Measurements from ENCODE around the gene RAPGEF2. TPM values are rescaled to one million over a fixed set of nuclear protein-coding genes. Genes with fewer than 3 reads are reported as not detected.

Gene RAPGEF2
- total and polyA plus RNA-seq, 2 of the 8 experiments (the other 6 are each of a cell fraction or from before 2014, with no cell fraction given): 24.4 to 48.6 TPM

DNA sequence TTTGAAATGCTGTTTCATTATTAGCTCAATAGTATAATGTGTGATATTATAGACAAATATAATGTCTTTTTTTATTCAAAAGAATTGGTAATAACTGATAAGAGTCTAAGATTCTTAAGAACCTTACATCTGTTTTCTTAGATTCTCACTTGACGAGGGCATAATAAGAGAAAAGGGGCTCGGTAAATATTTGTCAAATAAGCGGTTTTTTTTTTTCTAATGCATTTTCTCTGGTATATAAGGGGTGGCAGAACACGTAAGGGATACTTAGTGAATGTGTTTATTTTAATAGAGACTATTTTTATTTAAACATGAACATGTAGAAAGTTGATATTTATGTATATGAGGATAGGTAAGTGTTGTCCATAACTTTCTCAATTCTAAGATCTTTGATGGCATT is 200.6 kb downstream of the RAPGEF2 start:
- DNase-seq (ENCODE audit: low read depth in 1 of 2, low spot score in 2 of 2) (no peak), FAIRE-seq (no peak)
- Histone ChIP-seq H3K36me3 (ENCODE audit: control insufficient read depth in 2 of 4, insufficient read depth in 4 of 4, low read length in 3 of 4) (no peaks in the 10 kb centered on the region; a peak in 1 of 8 replicates), H3K23me2 (ENCODE audit: low read depth, low read length) (no peaks in the 10 kb centered on the region), H3K56ac (replicated peaks; ENCODE audit: insufficient read length, low read depth, low read length) (no peak overlapping the region), H3K9ac (replicated peaks in 1 of 4; ENCODE audit: extremely low read depth in 1 of 4, low read depth in 3 of 4, low read length in 3 of 4) (no peak overlapping the region), H3K14ac (ENCODE audit: insufficient read length) (no peak overlapping the region), H3K27me3 (replicated peaks in 1 of 4; ENCODE audit: control insufficient read depth in 3 of 4, extremely low read depth in 1 of 4, insufficient read depth in 3 of 4, low read length in 3 of 4) (no peaks in the 10 kb centered on the region), H2AK5ac (ENCODE audit: low read depth, low read length) (no peak overlapping the region), H2BK20ac (ENCODE audit: low read length) (no peak overlapping the region), H2BK120ac (replicated peaks; ENCODE audit: low read depth, low read length) (no peak overlapping the region), H3K4ac (replicated peaks; ENCODE audit: insufficient read length, low read depth, low read length) (no peak overlapping the region), H3K4me3 (ENCODE audit: extremely low read depth in 1 of 4, insufficient read depth in 2 of 4, low read depth in 3 of 4, low read length in 4 of 4) (no peak overlapping the region), H2BK12ac (ENCODE audit: low read depth, low read length) (no peak overlapping the region), H3K18ac (ENCODE audit: extremely low read depth, low read length) (no peak overlapping the region), H4K8ac (ENCODE audit: extremely low read depth, insufficient read depth, low read length) (no peak overlapping the region), H4K5ac (ENCODE audit: insufficient read length, low read depth, low read length) (no peak overlapping the region), H2AFZ (ENCODE audit: low read length) (no peak overlapping the region), H3K9me3 (ENCODE audit: insufficient read depth in 2 of 2, low read depth in 1 of 2, low read length in 1 of 2) (no peaks in the 10 kb centered on the region), H3K79me1 (ENCODE audit: low read depth, low read length) (no peaks in the 10 kb centered on the region), H4K20me1 (replicated peaks in 1 of 2; ENCODE audit: control insufficient read depth in 1 of 2, insufficient read depth in 2 of 2, low read length in 2 of 2) (peaks cover 0 to 1% of the 10 kb centered on the region in 2 experiments), H3K4me1 (replicated peaks in 1 of 4; ENCODE audit: control insufficient read depth in 3 of 4, insufficient read depth in 4 of 4, low read length in 3 of 4) (peaks cover 0 to 5% (median under 1%) of the 10 kb centered on the region in 4 experiments; a peak in 2 of 7 replicates), H3K23ac (ENCODE audit: insufficient read length) (no peak overlapping the region), H2BK5ac (ENCODE audit: low read depth, low read length) (no peak overlapping the region), H3K27ac (ENCODE audit: low read depth, low read length) (no peak overlapping the region), H2BK15ac (ENCODE audit: low read length) (no peak overlapping the region), H3K4me2 (ENCODE audit: insufficient read depth in 1 of 2, low read depth in 2 of 2, low read length in 2 of 2) (no peak overlapping the region), H4K91ac (replicated peaks; ENCODE audit: insufficient read length, low read length) (no peak overlapping the region), H3K79me2 (ENCODE audit: control insufficient read depth in 1 of 2, insufficient read depth in 2 of 2, low read length in 2 of 2) (peaks cover 0 to 9% of the 10 kb centered on the region in 2 experiments; a peak in 1 of 4 replicates)
- TF ChIP-seq CBX8 (IDR thresholded peaks at IDR 0.05; ENCODE audit: borderline replicate concordance, low read depth, low read length) (no peak), RXRA (IDR thresholded peaks at IDR 0.05; ENCODE audit: insufficient read depth, low read depth, low read length) (no peak), EGR1 (IDR thresholded peaks at IDR 0.05; ENCODE audit: borderline replicate concordance, low read depth, low read length) (no peak), ZNF274 (IDR thresholded peaks at IDR 0.05; ENCODE audit: borderline replicate concordance, extremely low read depth, low read length) (no peak), POU5F1 (IDR thresholded peaks at IDR 0.05; ENCODE audit: low read depth, low read length) (no peak), POLR2A (IDR thresholded peaks at IDR 0.05; ENCODE audit: control extremely low read depth in 1 of 2, low read depth in 2 of 2, low read length in 2 of 2) (no peak), BACH1 (IDR thresholded peaks at IDR 0.05; ENCODE audit: low read length) (no peak), SAP30 (IDR thresholded peaks at IDR 0.05; ENCODE audit: insufficient read depth, insufficient replicate concordance, low read length) (no peak), SIRT6 (IDR thresholded peaks at IDR 0.05; ENCODE audit: low read length) (no peak), RFX5 (IDR thresholded peaks at IDR 0.05; ENCODE audit: borderline replicate concordance, low read depth, low read length) (no peak), CBX5 (IDR thresholded peaks at IDR 0.05; ENCODE audit: low read depth, low read length) (no peak), NRF1 (IDR thresholded peaks at IDR 0.05; ENCODE audit: low read depth, low read length) (no peak)
- POLR2A ChIA-PET (ENCODE audit: partially characterized antibody): no interaction called here
- CTCF ChIA-PET (ENCODE audit: partially characterized antibody): interaction anchor here (0.8 to 1.9 kb wide), 4 partner anchors 9 to 12 kb away, joined by 3 to 7 read pairs (median 4); no protein-coding TSS in a partner anchor
- 89% methylated on average over 4 of the region's 4 CpGs; no CpG with 5 or more reads in 1 of the 2 experiments for WGBS, 2 experiments (ENCODE audit: extremely low coverage in 1 of 2, insufficient coverage in 1 of 2, insufficient read length in 1 of 2, insufficient replicate concordance in 2 of 2, low coverage in 1 of 2, low lambda C conversion rate in 2 of 2, missing lambda C conversion rate in 1 of 2)

Measured in H1 (cell line).